ENCODE data around the gene HRH2.
A peak's percentile ranks its signal among the peaks of the same experiment; 100 is the strongest.
"Not testable (repeated sequence)": the region's sequence is repeated elsewhere in the genome, so short reads cannot be mapped to it uniquely, and the experiment has no call there.

Gene HRH2, protein sequence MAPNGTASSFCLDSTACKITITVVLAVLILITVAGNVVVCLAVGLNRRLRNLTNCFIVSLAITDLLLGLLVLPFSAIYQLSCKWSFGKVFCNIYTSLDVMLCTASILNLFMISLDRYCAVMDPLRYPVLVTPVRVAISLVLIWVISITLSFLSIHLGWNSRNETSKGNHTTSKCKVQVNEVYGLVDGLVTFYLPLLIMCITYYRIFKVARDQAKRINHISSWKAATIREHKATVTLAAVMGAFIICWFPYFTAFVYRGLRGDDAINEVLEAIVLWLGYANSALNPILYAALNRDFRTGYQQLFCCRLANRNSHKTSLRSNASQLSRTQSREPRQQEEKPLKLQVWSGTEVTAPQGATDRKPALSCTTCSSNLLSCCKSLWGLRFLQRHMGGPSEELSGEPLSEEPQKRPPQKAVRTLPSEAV
- 0 to 80.3 (median 7.7) reads per million in 9 experiments for total RNA-seq

DNA sequence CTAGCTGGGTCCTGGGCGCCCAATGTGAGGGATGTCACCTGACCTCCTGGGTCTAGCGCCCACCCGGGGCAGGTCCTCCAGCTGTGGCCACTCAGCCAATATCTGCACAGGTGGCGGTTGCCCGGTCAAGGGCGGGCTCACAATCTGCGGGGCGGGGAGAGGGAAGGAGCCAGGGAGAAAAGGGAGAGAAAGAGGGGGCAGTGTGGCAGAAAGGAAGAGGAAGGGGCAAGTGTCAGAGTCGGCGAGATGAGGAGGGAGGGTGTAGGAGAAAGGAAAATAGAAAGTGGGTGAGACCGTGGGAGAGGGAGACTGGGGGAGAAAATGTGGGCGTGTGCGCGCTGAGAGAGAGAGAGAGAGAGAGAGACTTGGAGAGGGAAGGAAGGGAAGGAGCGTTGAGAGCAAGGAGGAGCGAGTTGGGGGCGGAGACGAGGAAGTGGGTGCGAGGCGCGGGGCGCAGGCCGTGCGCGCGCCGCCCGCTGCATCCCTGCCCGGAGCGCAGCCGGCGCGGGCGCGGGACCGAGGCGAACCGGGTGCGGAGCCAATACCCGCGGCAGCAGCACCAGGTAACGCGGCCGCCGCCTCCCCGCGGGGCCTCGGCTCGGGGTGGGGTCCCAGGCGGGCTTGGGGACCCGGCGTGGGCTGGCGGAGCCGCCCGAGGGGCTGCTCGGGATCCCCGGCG is at the start of gene HRH2:
HRH2 (plus strand) TSS at position 479 of the 679 bp plus-strand sequence. CDS start 25,163 bp downstream, outside the sequence.
- Mint-ChIP-seq H3K27ac (peak within 1 kb of the TSS in 1 of 2 donors; percentile 66), H3K4me1 (ENCODE audit: low read depth in 2 of 2) (peaks cover 39 to 48% of the 10 kb centered on the region in 2 donors), H3K9me3 (no peaks in the 10 kb centered on the region), H3K27me3 (peaks cover 20 to 62% of the 10 kb centered on the region in 2 donors), H3K4me3 (peak within 1 kb of the TSS; percentile 79 to 94), H3K36me3 (ENCODE audit: insufficient read depth) (peaks cover 4% of the 10 kb centered on the region)
- DNase-seq (peak in 1 of 3 experiments; percentile 8), ATAC-seq (replicated peaks) (peak; percentile 26)

DNA sequence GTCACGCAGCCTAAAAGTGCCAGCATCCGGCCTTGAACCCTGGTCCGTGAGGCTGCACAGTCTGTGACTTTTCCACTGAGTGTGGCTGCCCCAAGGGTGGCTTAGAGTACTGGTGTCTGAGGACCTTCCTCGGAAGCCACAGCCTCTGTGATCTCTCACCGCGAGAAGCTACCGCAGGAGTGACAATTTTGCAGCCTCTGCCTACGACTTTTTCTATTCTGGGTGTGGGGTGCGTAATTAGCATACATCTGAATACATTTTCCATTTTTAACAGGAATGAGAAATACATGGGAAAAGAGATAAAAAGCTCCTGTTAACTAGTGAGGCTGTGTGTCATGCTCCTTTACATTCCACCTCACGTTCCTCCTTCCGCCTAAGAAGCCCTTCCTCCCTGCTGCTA is 48.3 kb upstream of the HRH2 start:
- H3K27me3 Mint-ChIP-seq: peaks cover 47 to 69% of the 10 kb centered on the region in 2 donors
- no peaks in the 10 kb centered on the region for H3K9me3 Mint-ChIP-seq
- no peak overlapping the region for H3K27ac Mint-ChIP-seq
- ATAC-seq (replicated peaks) (no peak), DNase-seq (no peak)
- H3K4me1 Mint-ChIP-seq (ENCODE audit: low read depth in 2 of 2): peaks cover 0 to 2% of the 10 kb centered on the region in 2 donors
- H3K4me3 Mint-ChIP-seq: no peak overlapping the region
- no peaks in the 10 kb centered on the region for H3K36me3 Mint-ChIP-seq (ENCODE audit: insufficient read depth)

DNA sequence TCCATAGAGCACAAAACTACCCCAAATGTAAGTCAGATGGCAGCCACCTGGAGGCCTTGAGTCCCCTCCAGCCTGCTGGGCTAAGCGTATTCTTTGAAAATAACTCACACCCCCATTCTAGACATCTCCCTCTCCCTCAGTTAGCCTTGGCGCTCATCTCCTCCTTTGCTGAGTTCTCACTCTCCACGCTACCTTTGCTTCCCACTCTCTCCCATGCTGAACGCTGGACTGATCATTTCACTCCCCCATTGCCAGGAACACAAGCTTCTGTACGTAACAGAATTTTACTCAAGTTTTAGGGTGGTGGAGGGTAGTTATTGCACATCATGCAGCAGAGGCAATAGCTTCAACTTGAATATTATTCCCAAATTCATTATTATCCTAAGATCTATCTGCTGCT is 47.5 kb upstream of the HRH2 start:
- ATAC-seq (replicated peaks) (no peak), DNase-seq (no peak)
- H3K36me3 Mint-ChIP-seq (ENCODE audit: insufficient read depth): no peaks in the 10 kb centered on the region
- H3K9me3 Mint-ChIP-seq: no peaks in the 10 kb centered on the region
- no peak overlapping the region for H3K4me3 Mint-ChIP-seq
- peaks cover 0 to 2% of the 10 kb centered on the region in 2 donors for H3K4me1 Mint-ChIP-seq (ENCODE audit: low read depth in 2 of 2)
- peaks cover 39 to 71% of the 10 kb centered on the region in 2 donors for H3K27me3 Mint-ChIP-seq
- H3K27ac Mint-ChIP-seq: no peak overlapping the region

- Mint-ChIP-seq H3K4me3 (no peak overlapping the region), H3K9me3 (no peaks in the 10 kb centered on the region), H3K36me3 (ENCODE audit: insufficient read depth) (no peaks in the 10 kb centered on the region), H3K4me1 (ENCODE audit: low read depth in 2 of 2) (peaks cover 0 to 2% of the 10 kb centered on the region in 2 donors), H3K27ac (no peak overlapping the region), H3K27me3 (peaks cover 36 to 70% of the 10 kb centered on the region in 2 donors)
- ATAC-seq (replicated peaks) (no peak), DNase-seq (no peak)
These were observed 47.0 kb upstream of the HRH2 start for GRCh38 chr5:175610898-175611297.

DNA sequence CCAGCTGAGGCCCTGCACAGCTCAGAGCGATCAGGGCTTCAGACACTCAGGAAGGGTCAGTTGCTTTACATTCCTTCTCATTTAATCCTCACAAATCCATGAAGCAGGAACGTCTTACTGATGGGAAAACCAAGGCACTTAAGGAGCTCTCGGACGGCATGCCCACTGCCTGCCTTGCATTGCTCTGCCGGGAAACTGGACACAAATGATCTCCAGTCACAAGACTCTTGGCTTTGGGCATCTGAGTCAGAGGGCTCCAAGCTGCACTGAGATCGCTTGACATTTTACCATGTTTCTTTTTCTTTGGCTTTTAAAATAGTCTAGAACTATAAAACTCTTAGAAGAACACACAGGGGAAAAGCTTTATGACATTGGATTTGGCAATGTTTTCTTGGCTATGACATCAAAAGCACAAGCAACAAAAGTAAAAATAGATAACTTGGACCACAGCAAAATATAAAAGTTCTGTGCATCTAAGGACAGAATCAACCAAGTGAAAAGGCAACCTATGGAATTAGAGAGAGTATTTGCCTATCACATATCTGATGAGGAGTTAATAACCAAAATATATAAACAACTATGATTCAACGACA is 43.6 kb upstream of the HRH2 start:
- no peaks in the 10 kb centered on the region for H3K9me3 Mint-ChIP-seq
- no peak for ATAC-seq (replicated peaks)
- H3K36me3 Mint-ChIP-seq (ENCODE audit: insufficient read depth): no peaks in the 10 kb centered on the region
- DNase-seq: no peak
- H3K27ac Mint-ChIP-seq: no peak overlapping the region
- no peak overlapping the region for H3K4me3 Mint-ChIP-seq
- peaks cover 36 to 67% of the 10 kb centered on the region in 2 donors for H3K27me3 Mint-ChIP-seq
- peaks cover 0 to 2% of the 10 kb centered on the region in 2 donors for H3K4me1 Mint-ChIP-seq (ENCODE audit: low read depth in 2 of 2)

DNA sequence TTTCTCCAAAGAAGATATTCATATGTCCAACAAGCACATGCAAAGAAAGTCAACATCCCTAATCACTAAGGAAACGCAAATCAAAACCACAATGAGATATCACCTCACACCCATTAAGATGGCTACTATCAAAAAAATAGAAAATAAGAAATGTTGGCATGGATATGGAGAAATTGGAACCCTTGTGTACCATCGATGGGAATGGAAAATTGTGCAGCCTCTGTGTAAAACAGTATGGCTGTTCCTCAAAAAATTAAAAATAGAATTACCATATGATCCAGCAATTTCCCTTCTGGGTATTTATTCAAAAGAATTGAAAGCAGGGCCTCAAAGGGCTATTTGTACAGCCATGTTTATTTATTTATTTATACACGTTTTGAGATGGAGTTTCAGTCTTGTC is 43.0 kb upstream of the HRH2 start:
- H3K4me3 Mint-ChIP-seq: no peak overlapping the region
- peaks cover 0 to 2% of the 10 kb centered on the region in 2 donors for H3K4me1 Mint-ChIP-seq (ENCODE audit: low read depth in 2 of 2)
- H3K36me3 Mint-ChIP-seq (ENCODE audit: insufficient read depth): no peaks in the 10 kb centered on the region
- H3K9me3 Mint-ChIP-seq: no peaks in the 10 kb centered on the region
- peaks cover 30 to 61% of the 10 kb centered on the region in 2 donors for H3K27me3 Mint-ChIP-seq
- no peak overlapping the region for H3K27ac Mint-ChIP-seq
- ATAC-seq (replicated peaks) (no peak), DNase-seq (no peak)

- ATAC-seq (replicated peaks): no peak
- no peak overlapping the region for H3K4me3 Mint-ChIP-seq
- H3K9me3 Mint-ChIP-seq: no peaks in the 10 kb centered on the region
- H3K36me3 Mint-ChIP-seq (ENCODE audit: insufficient read depth): no peaks in the 10 kb centered on the region
- H3K4me1 Mint-ChIP-seq (ENCODE audit: low read depth in 2 of 2): peaks cover 0 to 2% of the 10 kb centered on the region in 2 donors
- H3K27ac Mint-ChIP-seq: no peak overlapping the region
- no peak for DNase-seq
- H3K27me3 Mint-ChIP-seq: peaks cover 21 to 49% of the 10 kb centered on the region in 2 donors
These were observed 41.8 kb upstream of the HRH2 start for GRCh38 chr5:175616083-175616482.

DNA sequence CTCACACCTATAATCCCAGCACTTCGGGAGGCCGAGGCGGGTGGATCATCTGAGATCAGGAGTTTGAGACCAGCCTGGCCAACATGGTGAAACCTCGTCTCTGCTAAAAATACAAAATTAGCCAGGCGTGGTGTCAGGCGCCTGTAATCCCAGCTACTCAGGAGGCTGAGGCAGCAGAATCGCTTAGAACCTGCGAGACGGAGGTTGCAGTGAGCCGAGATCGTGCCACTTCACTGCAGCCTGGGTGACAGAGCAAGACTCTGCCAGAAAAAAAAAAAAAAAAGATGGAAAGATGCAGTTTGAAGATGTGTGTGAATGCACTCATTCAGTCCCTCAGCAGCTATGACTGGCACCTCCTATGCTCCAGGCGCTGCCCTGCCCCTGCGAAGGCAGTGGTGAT is 41.3 kb upstream of the HRH2 start:
- peaks cover 16 to 45% of the 10 kb centered on the region in 2 donors for H3K27me3 Mint-ChIP-seq
- not testable (repeated sequence) for H3K36me3 Mint-ChIP-seq (ENCODE audit: insufficient read depth); H3K27ac Mint-ChIP-seq

GRCh38 chr5:175617447-175617846 is 40.4 kb upstream of the HRH2 start:
- Mint-ChIP-seq H3K9me3 (no peaks in the 10 kb centered on the region), H3K4me3 (no peak overlapping the region), H3K36me3 (ENCODE audit: insufficient read depth) (no peaks in the 10 kb centered on the region), H3K4me1 (ENCODE audit: low read depth in 2 of 2) (no peaks in the 10 kb centered on the region), H3K27ac (no peak overlapping the region), H3K27me3 (peaks cover 12 to 38% of the 10 kb centered on the region in 2 donors)
- no peak for ATAC-seq (replicated peaks)
- no peak for DNase-seq

More for the DNA sequence above, 41.3 kb upstream of the HRH2 start:
- H3K4me3 Mint-ChIP-seq; H3K4me1 Mint-ChIP-seq (ENCODE audit: low read depth in 2 of 2); ATAC-seq (replicated peaks); DNase-seq; H3K9me3 Mint-ChIP-seq: not testable (repeated sequence)

DNA sequence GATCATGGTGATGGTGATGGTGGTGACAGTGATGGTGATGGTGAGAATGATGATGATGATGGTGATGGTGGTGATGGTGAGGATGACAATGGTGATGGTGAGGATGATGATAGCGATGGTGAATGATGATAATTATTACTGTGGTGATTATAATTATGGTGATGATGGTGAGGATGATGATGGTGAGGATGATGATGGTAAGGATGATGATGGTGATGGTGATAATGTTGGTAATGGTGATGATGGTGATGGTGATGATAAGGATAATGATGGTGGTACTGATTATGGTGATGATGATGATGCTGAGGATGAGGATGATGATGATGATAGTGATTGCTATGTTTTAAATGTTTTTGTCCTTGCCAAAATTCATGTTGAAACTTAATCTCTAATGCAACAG is 37.3 kb upstream of the HRH2 start:
- ATAC-seq (replicated peaks) (no peak), DNase-seq (no peak)
- Mint-ChIP-seq H3K9me3 (peaks cover 3 to 4% of the 10 kb centered on the region in 2 donors), H3K27me3 (peaks cover 6 to 11% of the 10 kb centered on the region in 2 donors), H3K4me1 (ENCODE audit: low read depth in 2 of 2) (no peaks in the 10 kb centered on the region), H3K36me3 (ENCODE audit: insufficient read depth) (no peaks in the 10 kb centered on the region), H3K27ac (no peak overlapping the region), H3K4me3 (no peak overlapping the region)

DNA sequence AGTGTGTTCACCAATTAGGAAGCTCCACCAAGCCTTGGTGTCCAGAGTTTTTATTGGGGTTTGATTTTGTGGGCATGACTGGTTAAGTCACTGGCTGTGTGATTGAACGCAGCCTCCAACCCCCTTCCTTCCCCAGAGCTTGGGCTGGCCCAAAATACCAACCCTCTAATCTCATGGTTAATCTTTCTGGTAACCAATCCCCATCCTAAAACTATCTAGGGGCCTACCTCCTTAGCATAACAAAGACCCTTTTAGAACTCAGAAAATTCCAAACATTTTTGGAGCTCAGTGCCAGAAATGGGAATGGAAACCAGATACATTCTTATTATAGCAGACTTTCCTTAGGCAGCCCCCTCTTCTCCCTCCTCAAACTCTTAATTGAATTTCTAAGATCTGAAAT is 35.9 kb upstream of the HRH2 start:
- Mint-ChIP-seq H3K27ac (no peak overlapping the region), H3K4me1 (ENCODE audit: low read depth in 2 of 2) (no peaks in the 10 kb centered on the region)

GRCh38 chr5:175623088-175623487 is 34.8 kb upstream of the HRH2 start:
- no peaks in the 10 kb centered on the region for H3K36me3 Mint-ChIP-seq (ENCODE audit: insufficient read depth)

More for the DNA sequence above, 35.9 kb upstream of the HRH2 start:
- H3K9me3 Mint-ChIP-seq: peaks cover 3 to 15% of the 10 kb centered on the region in 2 donors
- DNase-seq (no peak), ATAC-seq (replicated peaks) (no peak)
- H3K4me3 Mint-ChIP-seq: no peak overlapping the region
- no peaks in the 10 kb centered on the region for H3K36me3 Mint-ChIP-seq (ENCODE audit: insufficient read depth)
- H3K27me3 Mint-ChIP-seq: peaks cover 15 to 21% of the 10 kb centered on the region in 2 donors

GRCh38 chr5:175624316-175624715 is 33.6 kb upstream of the HRH2 start:
- Mint-ChIP-seq H3K27me3 (peaks cover 26 to 32% of the 10 kb centered on the region in 2 donors), H3K4me3 (no peak overlapping the region), H3K9me3 (peaks cover 3 to 15% of the 10 kb centered on the region in 2 donors), H3K4me1 (ENCODE audit: low read depth in 2 of 2) (no peaks in the 10 kb centered on the region), H3K36me3 (ENCODE audit: insufficient read depth) (no peaks in the 10 kb centered on the region), H3K27ac (no peak overlapping the region)
- DNase-seq (no peak), ATAC-seq (replicated peaks) (no peak)

More at GRCh38 chr5:175623088-175623487, 34.8 kb upstream of the HRH2 start:
- Mint-ChIP-seq H3K4me3 (no peak overlapping the region), H3K27me3 (peaks cover 22 to 25% of the 10 kb centered on the region in 2 donors), H3K27ac (no peak overlapping the region), H3K9me3 (peaks cover 3 to 15% of the 10 kb centered on the region in 2 donors), H3K4me1 (ENCODE audit: low read depth in 2 of 2) (no peaks in the 10 kb centered on the region)
- ATAC-seq (replicated peaks) (no peak), DNase-seq (no peak)

Measured in effector memory CD8-positive, alpha-beta T cell (primary cell).